ENCODE data around the gene SLC39A11. TPM values are rescaled to one million over a fixed set of nuclear protein-coding genes. Genes with fewer than 3 reads are reported as not detected.

The SLC39A11 gene
- total and polyA plus RNA-seq, 2 of the 13 experiments (the other 11 are each of a cell fraction or from before 2014, with no cell fraction given), result 17.2 to 31.5 TPM

DNA sequence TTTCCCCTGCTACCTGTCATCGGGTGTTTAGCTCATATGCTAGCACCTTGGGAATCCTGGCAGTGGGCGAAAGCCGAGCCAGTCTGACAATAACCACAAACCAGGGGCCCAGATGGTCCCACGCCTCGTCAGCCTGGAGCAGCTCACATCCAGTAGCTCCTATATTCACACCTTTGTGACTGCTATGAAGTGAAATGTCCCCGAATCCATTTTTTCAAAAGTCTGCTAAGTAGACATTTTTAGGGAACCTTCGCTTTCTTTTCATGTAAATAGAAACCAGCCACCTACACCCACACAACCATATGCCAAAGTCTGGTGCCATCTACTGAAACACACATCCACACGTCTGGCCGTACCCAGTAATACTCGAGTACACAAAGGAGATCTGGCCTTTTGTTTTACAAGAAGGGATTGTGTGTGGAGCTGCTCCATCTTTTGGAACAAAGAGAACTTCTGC, 176.8 kb downstream of the SLC39A11 start:
- Histone ChIP-seq H3K4me1 (ENCODE audit: insufficient read depth, low read length) (no peaks in the 10 kb centered on the region), H3K9me3 (ENCODE audit: low read length) (no peaks in the 10 kb centered on the region), H3K9ac (ENCODE audit: insufficient read depth, low read depth, low read length) (no peak overlapping the region), H2AFZ (ENCODE audit: low read length) (no peak overlapping the region), H3K79me2 (ENCODE audit: insufficient read depth, low read length) (no peaks in the 10 kb centered on the region), H4K20me1 (ENCODE audit: insufficient read depth, low read length) (no peaks in the 10 kb centered on the region), H3K27ac (ENCODE audit: extremely low read length, insufficient read depth, low read length) (no peak overlapping the region), H3K36me3 (replicated peaks in 1 of 2; ENCODE audit: control insufficient read depth in 1 of 2, insufficient read depth in 2 of 2, low read length in 2 of 2) (no peaks in the 10 kb centered on the region; a peak in 1 of 5 replicates), H3K4me3 (replicated peaks in 1 of 3; ENCODE audit: insufficient read depth in 1 of 3, low read depth in 2 of 3, low read length in 3 of 3) (no peak overlapping the region), H3K27me3 (ENCODE audit: control insufficient read depth in 1 of 2, insufficient read depth in 2 of 2, low read length in 2 of 2) (no peaks in the 10 kb centered on the region), H3K4me2 (ENCODE audit: low read depth, low read length) (no peak overlapping the region)
- ATAC-seq, result no peak
- ChIA-PET CTCF (ENCODE audit: low intra/inter-chr PET ratio, low total read pairs) (no interaction called here), POLR2A (no interaction called here)
- intact Hi-C loops (cut with micrococcal nuclease; ENCODE audit: unreplicated experiment) (no loop called here), in situ Hi-C loops (cut with HindIII; ENCODE audit: extremely low pct_ligation_motif_present, low pct_unique_long_range_greater_than_20kb) (loop anchor here (10.0 kb wide), 1 partner anchor 61 kb away; no protein-coding TSS in a partner anchor)
- TSS peak; percentile 17 for BruUV-seq (replicated peaks)
- FAIRE-seq, result no peak
- 98% methylated on average over 10 of the region's 10 CpGs for WGBS (ENCODE audit: low lambda C conversion rate)
- DNase-seq (ENCODE audit: low spot score), result no peak
- no peak for TF ChIP-seq ERF (CRISPR knock-in tag; IDR thresholded peaks at IDR 0.05)
- TF ChIP-seq, protein P1, sequence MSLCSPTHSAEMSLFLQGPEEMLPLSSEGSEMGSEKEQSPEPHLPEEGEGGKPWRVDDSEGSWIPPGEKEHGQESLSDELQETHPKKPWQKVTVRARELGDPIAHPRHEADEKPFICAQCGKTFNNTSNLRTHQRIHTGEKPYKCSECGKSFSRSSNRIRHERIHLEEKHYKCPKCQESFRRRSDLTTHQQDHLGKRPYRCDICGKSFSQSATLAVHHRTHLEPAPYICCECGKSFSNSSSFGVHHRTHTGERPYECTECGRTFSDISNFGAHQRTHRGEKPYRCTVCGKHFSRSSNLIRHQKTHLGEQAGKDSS (CRISPR knock-in tag; IDR thresholded peaks at IDR 0.05; ENCODE audit: borderline replicate concordance, low read depth), result no peak
- no peak for TF ChIP-seq HOXA7 (CRISPR knock-in tag; IDR thresholded peaks at IDR 0.05)
- TF ChIP-seq HOXD1 (CRISPR knock-in tag; IDR thresholded peaks at IDR 0.05), result no peak
- TF ChIP-seq SRSF4 (IDR thresholded peaks at IDR 0.05; ENCODE audit: low read depth, low read length, poor library complexity, severe bottlenecking), result no peak
- no peak for TF ChIP-seq ETV5 (CRISPR knock-in tag; IDR thresholded peaks at IDR 0.05; ENCODE audit: borderline replicate concordance)
- TF ChIP-seq, protein P2, sequence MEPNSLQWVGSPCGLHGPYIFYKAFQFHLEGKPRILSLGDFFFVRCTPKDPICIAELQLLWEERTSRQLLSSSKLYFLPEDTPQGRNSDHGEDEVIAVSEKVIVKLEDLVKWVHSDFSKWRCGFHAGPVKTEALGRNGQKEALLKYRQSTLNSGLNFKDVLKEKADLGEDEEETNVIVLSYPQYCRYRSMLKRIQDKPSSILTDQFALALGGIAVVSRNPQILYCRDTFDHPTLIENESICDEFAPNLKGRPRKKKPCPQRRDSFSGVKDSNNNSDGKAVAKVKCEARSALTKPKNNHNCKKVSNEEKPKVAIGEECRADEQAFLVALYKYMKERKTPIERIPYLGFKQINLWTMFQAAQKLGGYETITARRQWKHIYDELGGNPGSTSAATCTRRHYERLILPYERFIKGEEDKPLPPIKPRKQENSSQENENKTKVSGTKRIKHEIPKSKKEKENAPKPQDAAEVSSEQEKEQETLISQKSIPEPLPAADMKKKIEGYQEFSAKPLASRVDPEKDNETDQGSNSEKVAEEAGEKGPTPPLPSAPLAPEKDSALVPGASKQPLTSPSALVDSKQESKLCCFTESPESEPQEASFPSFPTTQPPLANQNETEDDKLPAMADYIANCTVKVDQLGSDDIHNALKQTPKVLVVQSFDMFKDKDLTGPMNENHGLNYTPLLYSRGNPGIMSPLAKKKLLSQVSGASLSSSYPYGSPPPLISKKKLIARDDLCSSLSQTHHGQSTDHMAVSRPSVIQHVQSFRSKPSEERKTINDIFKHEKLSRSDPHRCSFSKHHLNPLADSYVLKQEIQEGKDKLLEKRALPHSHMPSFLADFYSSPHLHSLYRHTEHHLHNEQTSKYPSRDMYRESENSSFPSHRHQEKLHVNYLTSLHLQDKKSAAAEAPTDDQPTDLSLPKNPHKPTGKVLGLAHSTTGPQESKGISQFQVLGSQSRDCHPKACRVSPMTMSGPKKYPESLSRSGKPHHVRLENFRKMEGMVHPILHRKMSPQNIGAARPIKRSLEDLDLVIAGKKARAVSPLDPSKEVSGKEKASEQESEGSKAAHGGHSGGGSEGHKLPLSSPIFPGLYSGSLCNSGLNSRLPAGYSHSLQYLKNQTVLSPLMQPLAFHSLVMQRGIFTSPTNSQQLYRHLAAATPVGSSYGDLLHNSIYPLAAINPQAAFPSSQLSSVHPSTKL (CRISPR knock-in tag; IDR thresholded peaks at IDR 0.05), result no peak
- TF ChIP-seq BRCA1 (CRISPR knock-in tag; IDR thresholded peaks at IDR 0.05), result no peak
- no peak for TF ChIP-seq SP2 (CRISPR knock-in tag; IDR thresholded peaks at IDR 0.05)
- TF ChIP-seq HOXA3 (CRISPR knock-in tag; IDR thresholded peaks at IDR 0.05), result no peak
- TF ChIP-seq ZNF121 (CRISPR knock-in tag; IDR thresholded peaks at IDR 0.05), result no peak
- TF ChIP-seq ZNF3 (CRISPR knock-in tag; IDR thresholded peaks at IDR 0.05), result no peak
- TF ChIP-seq ZNF280B (CRISPR knock-in tag; IDR thresholded peaks at IDR 0.05; ENCODE audit: borderline replicate concordance), result no peak
- TF ChIP-seq, protein P3, sequence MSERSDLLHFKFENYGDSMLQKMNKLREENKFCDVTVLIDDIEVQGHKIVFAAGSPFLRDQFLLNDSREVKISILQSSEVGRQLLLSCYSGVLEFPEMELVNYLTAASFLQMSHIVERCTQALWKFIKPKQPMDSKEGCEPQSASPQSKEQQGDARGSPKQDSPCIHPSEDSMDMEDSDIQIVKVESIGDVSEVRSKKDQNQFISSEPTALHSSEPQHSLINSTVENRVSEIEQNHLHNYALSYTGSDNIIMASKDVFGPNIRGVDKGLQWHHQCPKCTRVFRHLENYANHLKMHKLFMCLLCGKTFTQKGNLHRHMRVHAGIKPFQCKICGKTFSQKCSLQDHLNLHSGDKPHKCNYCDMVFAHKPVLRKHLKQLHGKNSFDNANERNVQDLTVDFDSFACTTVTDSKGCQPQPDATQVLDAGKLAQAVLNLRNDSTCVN (CRISPR knock-in tag; IDR thresholded peaks at IDR 0.05; ENCODE audit: borderline replicate concordance), result no peak

Data from HepG2 (cell line).